DMS153 (cell line): ENCODE measurements around the gene TEX14.
A peak's percentile ranks its signal among the peaks of the same experiment; 100 is the strongest.
"Not testable (repeated sequence)": the region's sequence is repeated elsewhere in the genome, so short reads cannot be mapped to it uniquely, and the experiment has no call there.

Experiments used
- DNase-seq: peaks from one replicate; lab custom pipeline; 2025; lab: John Stamatoyannopoulos, UW

The TEX14 gene

GRCh38 chr17:58691701-58692238 is at the start of gene TEX14:
TEX14 (minus strand) TSS chr17:58692045; CDS start chr17:58652001, 40,044 bp downstream.
- no peak for DNase-seq

GRCh38 chr17:58741121-58741625 is 49.3 kb upstream of the TEX14 start:
- DNase-seq = no peak

GRCh38 chr17:58734811-58735210 is 43.0 kb upstream of the TEX14 start:
- no peak for DNase-seq

GRCh38 chr17:58734040-58734439 is 42.2 kb upstream of the TEX14 start:
- DNase-seq = no peak

GRCh38 chr17:58730937-58731336 is 39.1 kb upstream of the TEX14 start:
- no peak for DNase-seq

GRCh38 chr17:58728798-58729197 is 37.0 kb upstream of the TEX14 start:
- DNase-seq = no peak

- DNase-seq = no peak
These were observed 30.9 kb upstream of the TEX14 start for GRCh38 chr17:58722696-58723095.

GRCh38 chr17:58722274-58722673 is 30.4 kb upstream of the TEX14 start:
- no peak for DNase-seq

- DNase-seq = peak; percentile 2
These were observed 19.2 kb upstream of the TEX14 start for GRCh38 chr17:58710948-58711552.

GRCh38 chr17:58706351-58707140 is 14.7 kb upstream of the TEX14 start:
- DNase-seq = no peak

- no peak for DNase-seq
These were observed 12.1 kb upstream of the TEX14 start for GRCh38 chr17:58703916-58704286.

- no peak for DNase-seq
These were observed 11.5 kb upstream of the TEX14 start for GRCh38 chr17:58703137-58703915.

GRCh38 chr17:58702708-58703107 is 10.9 kb upstream of the TEX14 start:
- no peak for DNase-seq

GRCh38 chr17:58702045-58702476 is 10.2 kb upstream of the TEX14 start:
- DNase-seq = no peak

GRCh38 chr17:58699771-58700170 is 7.9 kb upstream of the TEX14 start:
- DNase-seq = no peak

- DNase-seq = no peak
These were observed 3.0 kb upstream of the TEX14 start for GRCh38 chr17:58694826-58695225.

- no peak for DNase-seq
These were observed 2.5 kb upstream of the TEX14 start for GRCh38 chr17:58694302-58694701.

- no peak for DNase-seq
These were observed 1.9 kb upstream of the TEX14 start for GRCh38 chr17:58693751-58694150.

GRCh38 chr17:58693208-58693607 is 1.4 kb upstream of the TEX14 start:
- no peak for DNase-seq

GRCh38 chr17:58692239-58693055 is 602 bp upstream of the TEX14 start, which contains the start of gene RAD51C:
RAD51C (plus strand) TSS chr17:58692602; CDS start chr17:58692644, 42 bp downstream.
- peak; percentile 65 for DNase-seq

- DNase-seq = not testable (repeated sequence)
These were observed 1.8 kb downstream of the TEX14 start for GRCh38 chr17:58690033-58690432.
